H1 (cell line): Measurements from ENCODE around the gene TRMT61A. TPM values are rescaled to one million over a fixed set of nuclear protein-coding genes. Genes with fewer than 3 reads are reported as not detected.
A peak's percentile ranks its signal among the peaks of the same experiment; 100 is the strongest.

Experiments
- CTCF ChIA-PET: fragments of 300-600 bp; sonication (Branson Sonifier 250); formaldehyde crosslinking; loops from one replicate; lab custom pipeline; 2021; ENCODE audit not compliant: partially characterized antibody; lab: Charles Lee
- POLR2A ChIA-PET: fragments of 300-600 bp; sonication (Branson Sonifier 250); formaldehyde crosslinking; loops from one replicate; lab custom pipeline; 2021; ENCODE audit warnings: inconsistent platforms; ENCODE audit not compliant: partially characterized antibody; lab: Charles Lee
- DNase-seq, 2 experiments: peaks; one replicate each; pipeline versions ENCODE4 v3.0.0 to v3.0.0-alpha.2; 2010 to 2022; ENCODE audit warnings: low spot score in 2 of 2, low read depth in 1 of 2, mixed read lengths in 1 of 2
- FAIRE-seq: peaks from 2 replicates; lab custom pipeline; 2011; peaks lifted over from hg19 to GRCh38; lab: Jason Lieb, UNC
- H2AFZ ChIP-seq: 2 replicates; pipeline ENCODE4 v1.8.1; 2012; ENCODE audit warnings: low read length, inconsistent platforms
- H2AK5ac ChIP-seq: 2 replicates; pipeline ENCODE4 v1.6.1; 2013; ENCODE audit warnings: low read depth, low read length
- H2BK120ac ChIP-seq: replicated peaks from 2 replicates; pipeline ENCODE3; 2013; ENCODE audit warnings: low read depth, low read length, inconsistent platforms
- H2BK12ac ChIP-seq: 2 replicates; pipeline ENCODE4 v1.6.1; 2013; ENCODE audit warnings: low read depth, low read length
- H2BK15ac ChIP-seq: 2 replicates; pipeline ENCODE4 v1.6.1; 2013; ENCODE audit warnings: low read length
- H2BK20ac ChIP-seq: 2 replicates; pipeline ENCODE4 v1.6.1; 2013; ENCODE audit warnings: low read length
- H2BK5ac ChIP-seq: 2 replicates; pipeline ENCODE4 v1.6.1; 2013; ENCODE audit warnings: low read depth, low read length
- H3K14ac ChIP-seq: 2 replicates; pipeline ENCODE4 v1.6.1; 2013; ENCODE audit warnings: inconsistent platforms; ENCODE audit not compliant: insufficient read length
- H3K18ac ChIP-seq: 2 replicates; pipeline ENCODE4 v1.6.1; 2013; ENCODE audit warnings: low read length; ENCODE audit errors: extremely low read depth
- H3K23ac ChIP-seq: 2 replicates; pipeline ENCODE4 v1.6.1; 2013; ENCODE audit warnings: inconsistent platforms; ENCODE audit not compliant: insufficient read length
- H3K23me2 ChIP-seq: 2 replicates; pipeline ENCODE4 v1.6.1; 2013; ENCODE audit warnings: low read depth, low read length
- H3K27ac ChIP-seq: 2 replicates; pipeline ENCODE4 v1.6.1; 2011; ENCODE audit warnings: low read depth, low read length, inconsistent platforms
- H3K27me3 ChIP-seq, 4 experiments: replicated peaks in 1 of 4; 1 replicate in 1 of 4; 2 replicates in 3 of 4; pipeline versions ENCODE4 v1.6.1 to v1.8.1; 2011 to 2013; ENCODE audit warnings: low read length in 3 of 4, mild to moderate bottlenecking in 3 of 4, inconsistent platforms in 2 of 4, mixed read lengths in 2 of 4, moderate library complexity in 1 of 4; ENCODE audit not compliant: control insufficient read depth in 3 of 4, insufficient read depth in 3 of 4; ENCODE audit errors: extremely low read depth in 1 of 4
- H3K36me3 ChIP-seq, 4 experiments: 2 replicates each; pipeline versions ENCODE4 v1.6.1 to v1.8.1; 2011 to 2013; ENCODE audit warnings: mild to moderate bottlenecking in 4 of 4, low read length in 3 of 4, moderate library complexity in 2 of 4, control low read depth in 1 of 4, inconsistent platforms in 1 of 4; ENCODE audit not compliant: insufficient read depth in 4 of 4, control insufficient read depth in 2 of 4
- H3K4ac ChIP-seq: replicated peaks from 2 replicates; pipeline ENCODE3; 2013; ENCODE audit warnings: low read length, low read depth, mixed read lengths, inconsistent platforms; ENCODE audit not compliant: insufficient read length
- H3K4me1 ChIP-seq, 4 experiments: replicated peaks in 1 of 4; 1 replicate in 1 of 4; 2 replicates in 3 of 4; pipeline versions ENCODE4 v1.6.1 to v1.8.1; 2011 to 2013; ENCODE audit warnings: low read length in 3 of 4, inconsistent platforms in 2 of 4, mixed read lengths in 1 of 4; ENCODE audit not compliant: insufficient read depth in 4 of 4, control insufficient read depth in 3 of 4
- H3K4me2 ChIP-seq, 2 experiments: 2 replicates each; pipeline versions ENCODE4 v1.6.1 to v1.8.1; 2011 to 2013; ENCODE audit warnings: low read depth in 2 of 2, low read length in 2 of 2, control low read depth in 1 of 2, inconsistent platforms in 1 of 2, mild to moderate bottlenecking in 1 of 2; ENCODE audit not compliant: insufficient read depth in 1 of 2
- H3K4me3 ChIP-seq, 4 experiments: fragments of 200-600, 300-600 bp in 1 of 4; sonication (generic), shearing (Covaris generic), sonication (Bioruptor Twin) in 1 of 4; 2 replicates each; pipeline versions ENCODE4 v1.5.1 to v1.8.1; 2011 to 2016; ENCODE audit warnings: low read length in 4 of 4, low read depth in 3 of 4, control low read depth in 2 of 4, inconsistent platforms in 2 of 4, mild to moderate bottlenecking in 2 of 4, mixed read lengths in 1 of 4, moderate library complexity in 1 of 4; ENCODE audit not compliant: insufficient read depth in 2 of 4; ENCODE audit errors: extremely low read depth in 1 of 4
- H3K56ac ChIP-seq: replicated peaks from 2 replicates; pipeline ENCODE3; 2013; ENCODE audit warnings: low read depth, mild to moderate bottlenecking, mixed read lengths, low read length, inconsistent platforms; ENCODE audit not compliant: insufficient read length
- H3K79me1 ChIP-seq: 2 replicates; pipeline ENCODE4 v1.6.1; 2013; ENCODE audit warnings: low read depth, low read length, control low read depth
- H3K79me2 ChIP-seq, 2 experiments: 2 replicates each; pipeline versions ENCODE4 v1.6.1 to v1.8.1; 2012 to 2013; ENCODE audit warnings: low read length in 2 of 2, mild to moderate bottlenecking in 2 of 2, inconsistent platforms in 1 of 2; ENCODE audit not compliant: insufficient read depth in 2 of 2, control insufficient read depth in 1 of 2
- H3K9ac ChIP-seq, 4 experiments: replicated peaks in 1 of 4; 1 replicate in 1 of 4; 2 replicates in 3 of 4; pipeline versions ENCODE4 v1.6.1 to v1.8.1; 2011 to 2013; ENCODE audit warnings: low read depth in 3 of 4, low read length in 3 of 4, control low read depth in 2 of 4, mild to moderate bottlenecking in 2 of 4, moderate library complexity in 2 of 4, inconsistent platforms in 1 of 4; ENCODE audit errors: extremely low read depth in 1 of 4
- H3K9me3 ChIP-seq, 2 experiments: 2 replicates each; pipeline versions ENCODE4 v1.6.1 to v1.8.1; 2012 to 2013; ENCODE audit warnings: mild to moderate bottlenecking in 2 of 2, moderate library complexity in 2 of 2, control low read depth in 1 of 2, inconsistent platforms in 1 of 2, low read depth in 1 of 2, low read length in 1 of 2, mixed read lengths in 1 of 2; ENCODE audit not compliant: insufficient read depth in 2 of 2
- H4K20me1 ChIP-seq, 2 experiments: replicated peaks in 1 of 2; 2 replicates each; pipeline versions ENCODE3 to v1.8.1; 2011 to 2013; ENCODE audit warnings: inconsistent platforms in 2 of 2, low read length in 2 of 2, mild to moderate bottlenecking in 1 of 2; ENCODE audit not compliant: insufficient read depth in 2 of 2, control insufficient read depth in 1 of 2
- H4K5ac ChIP-seq: 2 replicates; pipeline ENCODE4 v1.6.1; 2013; ENCODE audit warnings: low read length, low read depth, mixed read lengths, inconsistent platforms; ENCODE audit not compliant: insufficient read length
- H4K8ac ChIP-seq: 2 replicates; pipeline ENCODE4 v1.8.0; 2013; ENCODE audit warnings: mild to moderate bottlenecking, moderate library complexity, low read length, inconsistent platforms; ENCODE audit not compliant: insufficient read depth; ENCODE audit errors: extremely low read depth
- H4K91ac ChIP-seq: replicated peaks from 2 replicates; pipeline ENCODE3; 2013; ENCODE audit warnings: low read length, mixed read lengths, inconsistent platforms; ENCODE audit not compliant: insufficient read length
- ASH2L ChIP-seq: fragments of 200-600, 300-600 bp; sonication (generic); IDR thresholded peaks from one replicate; pipeline ENCODE4 v1.7.1; 2017; ENCODE audit warnings: low read length
- CBX5 ChIP-seq: fragments of 300-800, 300-1000 bp; sonication (generic); IDR thresholded peaks from 2 replicates; pipeline ENCODE4 v1.7.1; 2016; ENCODE audit warnings: antibody characterized with exemption, low read length, low read depth
- CEBPB ChIP-seq: IDR thresholded peaks from 2 replicates; pipeline ENCODE4 v1.6.1; 2012; ENCODE audit warnings: low read depth, low read length
- HDAC2 ChIP-seq, 2 experiments: fragments of 300-600 bp in 1 of 2; sonication (generic) in 1 of 2; IDR thresholded peaks; 2 replicates each; pipeline ENCODE4 v1.6.1; 2011 to 2012; ENCODE audit warnings: low read depth in 2 of 2, low read length in 2 of 2, mild to moderate bottlenecking in 2 of 2, moderate library complexity in 2 of 2, borderline replicate concordance in 1 of 2, inconsistent platforms in 1 of 2
- JUND ChIP-seq: IDR thresholded peaks from 2 replicates; pipeline ENCODE4 v1.6.1; 2011; ENCODE audit warnings: mild to moderate bottlenecking, improper control_type of control experiment, low read length
- KDM4A ChIP-seq: IDR thresholded peaks from one replicate; pipeline ENCODE4 v1.7.1; 2012; ENCODE audit warnings: low read depth, mild to moderate bottlenecking, moderate library complexity, low read length, inconsistent platforms; ENCODE audit not compliant: severe bottlenecking
- POLR2A ChIP-seq, 2 experiments: IDR thresholded peaks; 1 replicate in 1 of 2; 2 replicates in 1 of 2; pipeline ENCODE4 v1.6.1; 2011; ENCODE audit warnings: low read depth in 2 of 2, low read length in 2 of 2, mild to moderate bottlenecking in 2 of 2; ENCODE audit errors: control extremely low read depth in 1 of 2
- POLR2AphosphoS5 ChIP-seq: IDR thresholded peaks from 2 replicates; pipeline ENCODE4 v1.6.1; 2011; ENCODE audit warnings: low read depth, low read length
- TAF1 ChIP-seq: IDR thresholded peaks from 2 replicates; pipeline ENCODE4 v1.6.1; 2011; ENCODE audit warnings: mild to moderate bottlenecking, low read depth, low read length
- WGBS, 2 experiments: shearing (Covaris generic) in 1 of 2; methylation state at CpG; one replicate each; pipeline versions ENCODE4 v1.1.6 to v1.1.7; 2013 to 2015; ENCODE audit warnings: low lambda C conversion rate in 2 of 2, mixed read lengths in 2 of 2, inconsistent platforms in 1 of 2, low coverage in 1 of 2, missing lambda C conversion rate in 1 of 2; ENCODE audit not compliant: insufficient replicate concordance in 2 of 2, insufficient coverage in 1 of 2, insufficient read length in 1 of 2; ENCODE audit errors: extremely low coverage in 1 of 2, missing lambda C conversion rate in 1 of 2; 5-methylcytosine and 5-hydroxymethylcytosine counted together
- polyA plus RNA-seq, 7 experiments: library from polyadenylated mRNA; depleted of rRNA in 3 of 7; stranded (reverse) in 5 of 7; unstranded in 2 of 7; fragments of >200 nt in 5 of 7; fragments of 200-250 nt in 2 of 7; gene quantifications; 1 replicate in 5 of 7; 2 replicates in 1 of 7; 4 replicates in 1 of 7; pipeline versions ENCODE4 v1.2.1 to v1.2.3, GENCODE V29; 2011 to 2013; ENCODE audit warnings: missing spikeins in 2 of 7, mixed read lengths in 2 of 7
- total RNA-seq: library from RNA; stranded (reverse); fragmentation: NEBNext Ultra II Directional; extraction: Animal tissue kit (Norgen Biotek cat#: 25700); gene quantifications from 2 replicates; pipeline ENCODE4 v1.2.1, GENCODE V29; 2021
- TF ChIP-seq, protein P1 (sequence below): IDR thresholded peaks from 2 replicates; pipeline ENCODE4 v1.6.1; 2012; ENCODE audit warnings: low read length, inconsistent platforms

The TRMT61A gene
- total and polyA plus RNA-seq, 2 of the 8 experiments (the other 6 are each of a cell fraction or from before 2014, with no cell fraction given): 15.8 to 19.0 TPM

DNA sequence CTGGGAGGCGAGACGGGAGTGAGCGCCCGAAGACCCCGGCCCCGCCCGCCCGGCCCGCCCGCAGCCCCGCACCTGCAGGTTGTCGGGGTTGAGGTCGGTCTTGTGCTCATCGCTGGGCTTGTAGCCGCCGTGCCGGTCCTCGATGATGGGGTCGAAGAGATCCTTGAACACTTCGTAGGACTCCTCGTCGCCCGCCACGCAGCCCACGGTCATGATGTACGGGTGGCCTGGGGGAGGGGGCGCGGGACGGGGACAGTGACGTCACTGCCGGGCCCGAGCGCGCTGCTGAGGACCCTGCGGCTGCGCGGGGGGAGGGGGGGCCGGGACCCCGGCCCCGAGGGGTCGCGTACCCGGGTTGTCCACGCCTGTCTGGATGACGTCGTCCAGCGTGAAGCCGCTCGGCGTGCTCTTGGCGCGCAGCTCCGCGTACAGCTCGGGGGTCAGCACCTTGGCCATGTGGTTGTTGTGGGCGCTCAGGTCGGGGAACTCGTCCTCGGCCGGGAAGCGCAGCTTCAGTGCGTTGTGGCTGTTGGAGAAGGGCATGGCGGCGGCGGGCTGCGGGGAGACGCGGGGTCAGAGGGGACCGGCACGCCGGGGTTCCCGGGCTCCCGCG is 6.9 kb upstream of the TRMT61A start:
- peak overlapping the region; percentile 73 to 80 for H3K4me2 ChIP-seq
- no peaks in the 10 kb centered on the region for H3K9me3 ChIP-seq
- H3K4me1 ChIP-seq: peaks cover 0 to 28% (median 19%) of the 10 kb centered on the region in 4 experiments; a peak in 6 of 7 replicates
- peak overlapping the region; percentile 93 for H4K8ac ChIP-seq
- peak overlapping the region; percentile 96 for H3K18ac ChIP-seq
- H2AK5ac ChIP-seq: no peak overlapping the region; the same call in 1 of the 2 replicates
- peak overlapping the region; percentile 84 for H3K4ac ChIP-seq
- no peak for FAIRE-seq
- peak overlapping the region; percentile 82 for H3K14ac ChIP-seq
- peak overlapping the region; percentile 93 for H4K91ac ChIP-seq
- peak overlapping the region; percentile 80 for H3K27ac ChIP-seq
- peaks cover 8 to 23% (median 17%) of the 10 kb centered on the region in 4 experiments; a peak in 7 of 8 replicates for H3K36me3 ChIP-seq
- H2BK5ac ChIP-seq: peak overlapping the region; percentile 93
- 2% methylated on average over 7 of the region's 74 CpGs; no CpG with 5 or more reads in 1 of the 2 experiments for WGBS, 2 experiments
- H3K27me3 ChIP-seq: peaks cover 3 to 23% (median 13%) of the 10 kb centered on the region in 4 experiments
- peak overlapping the region; percentile 81 to 92 (median 88); a peak in 6 of 7 replicates for H3K9ac ChIP-seq
- H4K5ac ChIP-seq: peak overlapping the region; percentile 82
- no peak overlapping the region for H2BK20ac ChIP-seq
- H3K79me2 ChIP-seq: peaks cover 0 to 2% of the 10 kb centered on the region in 2 experiments; a peak in 1 of 4 replicates
- CTCF ChIA-PET: interaction anchor here (0.6 to 31.3 kb wide), 4 partner anchors 12 to 392 kb away, joined by 3 to 921 read pairs (median 18); partner anchors contain the start of gene TRMT61A
- peak in 1 of 2 experiments; percentile 70 for DNase-seq
- peak overlapping the region; percentile 92; the same call in 1 of the 2 replicates for H2BK15ac ChIP-seq
- peaks cover 10 to 20% of the 10 kb centered on the region in 2 experiments for H4K20me1 ChIP-seq
- no peak overlapping the region for H3K23ac ChIP-seq
- H3K79me1 ChIP-seq: no peaks in the 10 kb centered on the region; the same call in 1 of the 2 replicates
- H2AFZ ChIP-seq: no peak overlapping the region
- peak overlapping the region; percentile 79 to 96 (median 84) for H3K4me3 ChIP-seq
- H3K23me2 ChIP-seq: peaks cover 14% of the 10 kb centered on the region; the same call in 1 of the 2 replicates
- no peak overlapping the region for H2BK120ac ChIP-seq
- POLR2A ChIA-PET: interaction anchor here (0.5 to 12.6 kb wide), 22 partner anchors 12 to 464 kb away, joined by 3 to 844 read pairs (median 4); partner anchors contain the start of genes BAG5, CDC42BPB, COA8 and EIF5
- peak overlapping the region; percentile 89 for H3K56ac ChIP-seq
- peak overlapping the region; percentile 60; the same call in 1 of the 2 replicates for H2BK12ac ChIP-seq
- TF ChIP-seq, protein P1, sequence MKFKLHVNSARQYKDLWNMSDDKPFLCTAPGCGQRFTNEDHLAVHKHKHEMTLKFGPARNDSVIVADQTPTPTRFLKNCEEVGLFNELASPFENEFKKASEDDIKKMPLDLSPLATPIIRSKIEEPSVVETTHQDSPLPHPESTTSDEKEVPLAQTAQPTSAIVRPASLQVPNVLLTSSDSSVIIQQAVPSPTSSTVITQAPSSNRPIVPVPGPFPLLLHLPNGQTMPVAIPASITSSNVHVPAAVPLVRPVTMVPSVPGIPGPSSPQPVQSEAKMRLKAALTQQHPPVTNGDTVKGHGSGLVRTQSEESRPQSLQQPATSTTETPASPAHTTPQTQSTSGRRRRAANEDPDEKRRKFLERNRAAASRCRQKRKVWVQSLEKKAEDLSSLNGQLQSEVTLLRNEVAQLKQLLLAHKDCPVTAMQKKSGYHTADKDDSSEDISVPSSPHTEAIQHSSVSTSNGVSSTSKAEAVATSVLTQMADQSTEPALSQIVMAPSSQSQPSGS: peak; percentile 82; the same call in 1 of the 2 replicates
- TF ChIP-seq CBX5: no peak
- TF ChIP-seq HDAC2 (IDR thresholded peaks at IDR 0.05; ENCODE audit: borderline replicate concordance in 1 of 2, low read depth in 2 of 2, low read length in 2 of 2): peak in 1 of 2 experiments; percentile 42; a peak in 1 of 4 replicates
- peak in 1 of 2 experiments; percentile 78; a peak in 2 of 3 replicates for TF ChIP-seq POLR2A (IDR thresholded peaks at IDR 0.05; ENCODE audit: control extremely low read depth in 1 of 2, low read depth in 2 of 2, low read length in 2 of 2)
- TF ChIP-seq ASH2L: no peak
- TF ChIP-seq CEBPB: no peak
- peak; percentile 6 for TF ChIP-seq KDM4A
- peak; percentile 60 for TF ChIP-seq JUND
- TF ChIP-seq POLR2AphosphoS5: peak; percentile 83
- TF ChIP-seq TAF1: no peak
